GM12801 (cell line): ENCODE data around the gene PXMP4.

ENCODE experiments used
- TF ChIP-seq, protein P1 (sequence below): IDR thresholded peaks from one replicate; pipeline ENCODE4 v1.5.1; 2011; ENCODE audit warnings: control low read depth; ENCODE audit not compliant: insufficient read length; ENCODE audit errors: extremely low read depth

The PXMP4 gene

DNA sequence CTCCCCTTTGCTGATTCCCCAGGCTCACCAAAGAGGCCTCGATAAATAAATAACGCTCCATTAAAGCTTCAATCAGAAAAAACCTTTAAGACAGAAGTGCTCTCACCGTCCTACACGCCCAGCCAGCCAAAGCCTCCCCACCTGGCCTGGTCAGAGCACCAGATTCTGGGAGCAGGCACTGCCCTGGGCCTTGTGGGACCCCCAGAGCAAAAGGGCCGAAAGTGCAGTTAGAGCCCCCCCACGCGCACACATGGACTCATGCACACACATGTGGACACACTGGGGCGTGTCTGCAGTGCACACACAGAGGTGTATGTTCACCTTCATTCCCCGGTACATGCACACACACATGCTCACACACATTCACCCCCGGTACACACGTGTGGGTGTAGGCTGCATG is 44.0 kb downstream of the PXMP4 start:
- TF ChIP-seq, protein P1, sequence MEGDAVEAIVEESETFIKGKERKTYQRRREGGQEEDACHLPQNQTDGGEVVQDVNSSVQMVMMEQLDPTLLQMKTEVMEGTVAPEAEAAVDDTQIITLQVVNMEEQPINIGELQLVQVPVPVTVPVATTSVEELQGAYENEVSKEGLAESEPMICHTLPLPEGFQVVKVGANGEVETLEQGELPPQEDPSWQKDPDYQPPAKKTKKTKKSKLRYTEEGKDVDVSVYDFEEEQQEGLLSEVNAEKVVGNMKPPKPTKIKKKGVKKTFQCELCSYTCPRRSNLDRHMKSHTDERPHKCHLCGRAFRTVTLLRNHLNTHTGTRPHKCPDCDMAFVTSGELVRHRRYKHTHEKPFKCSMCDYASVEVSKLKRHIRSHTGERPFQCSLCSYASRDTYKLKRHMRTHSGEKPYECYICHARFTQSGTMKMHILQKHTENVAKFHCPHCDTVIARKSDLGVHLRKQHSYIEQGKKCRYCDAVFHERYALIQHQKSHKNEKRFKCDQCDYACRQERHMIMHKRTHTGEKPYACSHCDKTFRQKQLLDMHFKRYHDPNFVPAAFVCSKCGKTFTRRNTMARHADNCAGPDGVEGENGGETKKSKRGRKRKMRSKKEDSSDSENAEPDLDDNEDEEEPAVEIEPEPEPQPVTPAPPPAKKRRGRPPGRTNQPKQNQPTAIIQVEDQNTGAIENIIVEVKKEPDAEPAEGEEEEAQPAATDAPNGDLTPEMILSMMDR = no peak

DNA sequence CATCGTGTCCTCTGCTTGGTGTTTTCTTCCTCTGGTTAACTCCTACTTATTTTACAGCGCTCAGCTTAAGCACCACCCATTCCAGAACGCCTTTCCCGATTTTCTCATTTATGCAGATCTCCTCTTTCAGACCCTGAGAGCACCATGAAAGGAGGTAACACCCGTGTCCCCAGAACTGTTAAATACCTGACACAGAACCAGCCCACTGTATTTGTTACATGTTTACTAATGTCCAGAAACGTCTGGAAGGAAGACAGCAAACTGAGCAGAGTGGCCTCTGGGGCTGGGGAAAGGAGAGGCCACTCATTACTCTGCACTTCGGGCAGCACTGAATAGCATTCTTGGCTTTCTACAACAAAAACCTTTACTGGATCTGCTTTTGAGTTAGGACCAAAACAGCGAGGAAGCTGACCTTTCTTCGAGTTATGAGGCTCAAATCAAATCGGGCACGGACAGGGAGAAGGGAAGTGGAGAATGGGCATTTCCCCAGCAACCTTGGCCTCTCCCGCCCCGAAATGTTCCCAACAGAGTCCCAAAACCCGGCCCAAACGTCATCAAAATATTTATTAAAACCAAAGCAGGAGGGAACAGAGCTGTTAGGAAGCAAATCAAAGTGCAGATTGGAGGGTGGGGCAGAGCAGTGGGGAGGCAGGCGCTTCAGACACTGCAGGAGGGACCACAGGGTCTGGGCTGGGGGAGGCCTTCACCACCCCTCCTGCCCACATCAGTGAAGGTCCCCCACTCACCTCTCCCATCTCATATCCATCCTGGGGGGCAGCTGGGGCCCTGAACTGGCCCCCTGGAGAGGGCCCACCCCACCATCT is 44.8 kb downstream of the PXMP4 start:
- TF ChIP-seq, protein P1 = no peak

DNA sequence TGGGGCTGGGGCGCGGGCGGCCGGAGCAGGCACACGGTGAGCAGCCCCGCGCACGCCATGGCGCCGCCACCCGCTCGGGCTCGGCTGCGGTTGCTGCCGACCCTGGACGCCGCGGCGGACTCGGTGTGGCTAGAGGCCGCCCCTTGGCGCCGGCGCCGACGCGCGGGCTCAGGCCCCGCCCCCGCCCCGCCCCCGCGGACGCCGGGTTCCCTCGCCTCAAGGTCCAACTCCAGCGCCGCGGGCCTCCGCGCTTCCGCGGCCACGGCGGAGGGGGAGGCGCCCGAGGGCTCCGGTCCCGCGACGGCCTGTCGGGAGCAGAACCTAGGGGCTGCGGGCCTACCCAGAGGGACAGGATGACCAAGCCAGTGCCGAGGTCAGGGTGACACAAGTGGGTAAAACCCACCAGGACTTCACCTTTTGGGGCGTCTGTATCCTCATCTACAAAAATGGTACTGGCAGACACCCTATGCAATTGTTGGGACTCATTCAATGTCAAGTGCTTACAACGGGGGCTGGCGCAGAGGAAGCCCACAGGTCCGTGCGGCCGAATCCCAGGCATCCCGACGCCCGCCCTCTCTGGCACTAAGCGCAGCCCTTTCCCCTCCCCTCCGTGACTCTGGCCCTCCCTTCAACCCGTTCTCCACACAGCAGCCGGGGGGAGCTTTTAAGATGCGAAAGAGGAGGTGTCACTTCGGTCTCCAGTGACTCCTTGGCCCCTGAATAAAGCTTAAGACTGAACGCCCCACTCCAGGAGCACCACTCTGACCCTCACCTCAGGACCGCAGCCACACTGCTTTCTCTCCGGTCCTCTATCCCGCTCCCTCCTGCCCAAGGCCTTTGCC is 45.6 kb downstream of the PXMP4 start, which contains the start of gene NECAB3:
NECAB3 (minus strand) TSS at position 135 of the 842 bp plus-strand sequence; CDS start at position 59, 76 bp downstream.
- TF ChIP-seq, protein P1 = no peak

DNA sequence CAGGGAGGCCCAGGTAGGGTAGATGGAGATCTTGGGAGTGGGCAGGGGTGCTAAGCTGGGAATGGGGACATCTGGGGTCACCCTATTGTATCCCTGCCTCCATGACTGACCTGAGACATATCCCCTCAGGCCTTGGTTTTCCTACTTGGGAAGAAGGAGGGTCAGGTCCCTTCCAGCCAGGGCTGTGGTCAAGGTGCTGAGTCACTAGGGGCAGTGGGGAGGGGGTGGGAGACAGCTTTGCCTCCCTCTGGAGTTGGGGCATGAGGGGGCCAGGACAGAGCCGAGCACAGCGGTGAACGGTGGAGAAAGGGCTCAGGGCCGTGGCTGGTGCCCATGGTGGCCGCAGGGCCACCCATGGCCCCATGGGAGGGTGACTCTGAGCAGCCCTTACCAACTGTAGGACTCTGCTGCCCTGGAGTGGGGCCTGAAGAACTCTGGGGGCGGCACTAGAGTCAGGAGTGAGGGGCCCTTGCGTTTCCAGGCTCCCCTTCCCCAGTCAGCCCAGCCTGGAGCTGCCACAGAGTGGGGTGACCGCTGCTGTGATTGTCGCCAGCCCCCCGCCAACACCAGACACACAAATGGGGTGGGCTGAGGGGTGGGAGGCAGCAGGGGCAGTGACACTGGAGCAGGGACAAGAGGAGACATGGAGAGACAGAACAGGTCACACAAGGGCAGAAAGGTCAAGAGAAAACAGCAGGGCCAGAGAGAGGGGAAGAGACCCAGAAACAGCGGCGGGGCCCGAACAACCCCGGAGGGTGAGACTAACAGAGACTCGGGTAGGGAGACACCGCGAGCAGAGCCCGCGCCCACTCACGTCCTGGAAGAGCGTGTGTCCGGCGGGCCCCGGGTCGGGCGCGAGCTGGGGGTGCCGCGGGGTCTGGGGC is 46.5 kb downstream of the PXMP4 start:
- TF ChIP-seq, protein P1 = no peak

DNA sequence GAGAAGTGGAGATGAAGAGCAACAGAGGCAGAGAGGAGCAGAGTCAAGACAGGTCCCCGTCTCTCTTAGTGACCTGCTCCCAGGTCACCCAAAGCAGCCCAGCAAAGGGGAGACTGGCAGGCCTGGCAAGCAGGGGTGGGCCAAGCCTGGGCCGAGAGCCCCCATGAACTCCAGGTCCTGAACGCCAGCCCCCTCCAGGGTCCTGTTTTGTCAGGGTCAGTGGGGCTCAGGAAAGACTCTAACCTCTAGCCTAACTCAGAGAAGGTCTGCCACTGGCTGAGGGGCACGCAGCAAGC is 47.0 kb downstream of the PXMP4 start:
- TF ChIP-seq, protein P1 = no peak

DNA sequence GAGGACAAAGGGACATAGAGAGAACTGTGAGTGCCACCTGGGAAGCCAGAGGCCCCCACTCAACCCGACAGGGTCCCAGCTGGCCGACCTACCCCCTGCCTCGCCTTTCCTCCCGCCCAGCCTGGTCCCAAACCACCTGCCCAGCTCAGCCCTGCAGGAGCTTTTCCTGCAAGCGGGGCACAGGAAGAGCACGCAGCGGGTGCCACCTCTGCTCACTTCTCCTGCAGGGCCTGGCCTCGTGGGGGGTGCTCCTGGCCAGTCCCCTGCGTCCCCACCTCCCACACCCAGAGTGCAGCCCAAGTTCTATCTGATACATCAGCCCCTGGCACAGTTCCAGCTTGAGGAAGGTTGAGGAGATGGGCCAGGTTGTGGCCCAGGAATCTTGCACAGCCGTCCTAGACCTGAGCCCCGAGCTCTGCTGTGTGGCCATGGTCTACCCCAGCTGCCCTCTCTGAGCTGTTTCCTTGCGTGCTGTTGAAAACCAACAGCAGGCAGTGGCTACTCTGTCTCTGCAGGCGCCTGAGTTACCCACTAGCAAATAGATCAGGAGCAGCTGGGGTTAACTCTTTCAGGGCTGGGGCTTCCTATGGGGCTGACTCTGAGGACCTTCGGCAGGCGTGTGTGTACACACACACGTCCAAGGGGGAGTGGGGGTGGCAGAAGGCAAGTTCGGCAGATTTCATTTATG is 47.5 kb downstream of the PXMP4 start:
- TF ChIP-seq, protein P1 = no peak
